Measurements from ENCODE around the gene HMGN4. TPM values are rescaled to one million over a fixed set of nuclear protein-coding genes. Genes with fewer than 3 reads are reported as not detected.

Gene HMGN4
- total and polyA plus RNA-seq, 9 of the 15 experiments (the other 6 are each of a cell fraction or from before 2014, with no cell fraction given), result 35.4 to 134 (median 94.1) TPM

- no TSS peak for BruUV-seq (replicated peaks)
- peak overlapping the region in 1 of 2 experiments; percentile 50; a peak in 3 of 4 replicates for H3K9ac ChIP-seq (ENCODE audit: insufficient read depth in 1 of 2, low read depth in 2 of 2, low read length in 2 of 2)
- TF ChIP-seq, protein P1, sequence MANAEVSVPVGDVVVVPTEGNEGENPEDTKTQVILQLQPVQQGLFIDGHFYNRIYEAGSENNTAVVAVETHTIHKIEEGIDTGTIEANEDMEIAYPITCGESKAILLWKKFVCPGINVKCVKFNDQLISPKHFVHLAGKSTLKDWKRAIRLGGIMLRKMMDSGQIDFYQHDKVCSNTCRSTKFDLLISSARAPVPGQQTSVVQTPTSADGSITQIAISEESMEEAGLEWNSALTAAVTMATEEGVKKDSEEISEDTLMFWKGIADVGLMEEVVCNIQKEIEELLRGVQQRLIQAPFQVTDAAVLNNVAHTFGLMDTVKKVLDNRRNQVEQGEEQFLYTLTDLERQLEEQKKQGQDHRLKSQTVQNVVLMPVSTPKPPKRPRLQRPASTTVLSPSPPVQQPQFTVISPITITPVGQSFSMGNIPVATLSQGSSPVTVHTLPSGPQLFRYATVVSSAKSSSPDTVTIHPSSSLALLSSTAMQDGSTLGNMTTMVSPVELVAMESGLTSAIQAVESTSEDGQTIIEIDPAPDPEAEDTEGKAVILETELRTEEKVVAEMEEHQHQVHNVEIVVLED (CRISPR knock-in tag; IDR thresholded peaks at IDR 0.05), result no peak
- no peak for TF ChIP-seq ZNF695 (CRISPR knock-in tag; IDR thresholded peaks at IDR 0.05)
- TF ChIP-seq ZNF586 (CRISPR knock-in tag; conservative IDR thresholded peaks at IDR 0.05), result no peak
- no peak for TF ChIP-seq ZC3H4 (CRISPR knock-in tag; IDR thresholded peaks at IDR 0.05; ENCODE audit: borderline replicate concordance)
- no peak for TF ChIP-seq ZNF778 (CRISPR knock-in tag; IDR thresholded peaks at IDR 0.05)
- no peak for TF ChIP-seq ZFP30 (CRISPR knock-in tag; IDR thresholded peaks at IDR 0.05; ENCODE audit: borderline replicate concordance)
- TF ChIP-seq VEZF1 (CRISPR knock-in tag; IDR thresholded peaks at IDR 0.05), result peak; percentile 56
- TF ChIP-seq FOSL1 (tag; conservative IDR thresholded peaks at IDR 0.05), result no peak
- TF ChIP-seq CBFA2T3 (IDR thresholded peaks at IDR 0.05), result peak; percentile 85
- peak; percentile 21; the same call in 1 of the 2 replicates for TF ChIP-seq MTA2 (IDR thresholded peaks at IDR 0.05; ENCODE audit: low read depth)
- TF ChIP-seq FIP1L1 (IDR thresholded peaks at IDR 0.05; ENCODE audit: low read depth, low read length, poor library complexity, severe bottlenecking), result no peak
- no peak for TF ChIP-seq MLX (CRISPR knock-in tag; conservative IDR thresholded peaks at IDR 0.05)
- TF ChIP-seq MTA3 (IDR thresholded peaks at IDR 0.05; ENCODE audit: borderline replicate concordance), result no peak
- TF ChIP-seq RBM34 (IDR thresholded peaks at IDR 0.05; ENCODE audit: borderline replicate concordance, insufficient read depth, low read length), result no peak
- no peak for TF ChIP-seq TCF7 (IDR thresholded peaks at IDR 0.05; ENCODE audit: borderline replicate concordance)
- TF ChIP-seq, protein P2, sequence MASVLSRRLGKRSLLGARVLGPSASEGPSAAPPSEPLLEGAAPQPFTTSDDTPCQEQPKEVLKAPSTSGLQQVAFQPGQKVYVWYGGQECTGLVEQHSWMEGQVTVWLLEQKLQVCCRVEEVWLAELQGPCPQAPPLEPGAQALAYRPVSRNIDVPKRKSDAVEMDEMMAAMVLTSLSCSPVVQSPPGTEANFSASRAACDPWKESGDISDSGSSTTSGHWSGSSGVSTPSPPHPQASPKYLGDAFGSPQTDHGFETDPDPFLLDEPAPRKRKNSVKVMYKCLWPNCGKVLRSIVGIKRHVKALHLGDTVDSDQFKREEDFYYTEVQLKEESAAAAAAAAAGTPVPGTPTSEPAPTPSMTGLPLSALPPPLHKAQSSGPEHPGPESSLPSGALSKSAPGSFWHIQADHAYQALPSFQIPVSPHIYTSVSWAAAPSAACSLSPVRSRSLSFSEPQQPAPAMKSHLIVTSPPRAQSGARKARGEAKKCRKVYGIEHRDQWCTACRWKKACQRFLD (CRISPR knock-in tag; IDR thresholded peaks at IDR 0.05), result no peak
- no peak; a peak in 1 of 4 replicates for TF ChIP-seq FOXK2 (conservative IDR thresholded peaks at IDR 0.05 in 1 of 2, IDR thresholded peaks at IDR 0.05 in 1 of 2; ENCODE audit: low read depth in 2 of 2)
- no peak for TF ChIP-seq ZNF584 (CRISPR knock-in tag; IDR thresholded peaks at IDR 0.05; ENCODE audit: low read depth)
Observed at GRCh38 chr6:26576407-26576843, 38.3 kb downstream of the HMGN4 start.

More at GRCh38 chr6:26576407-26576843, 38.3 kb downstream of the HMGN4 start:
- H3K4me2 ChIP-seq (ENCODE audit: insufficient read depth, low read length), result peak overlapping the region; percentile 94
- FAIRE-seq (no peak), ATAC-seq (peak; percentile 5; the same call in 2 of the 3 replicates), DNase-seq (ENCODE audit: extremely low read depth in 1 of 4, low spot score in 3 of 4) (peak in 3 of 4 experiments; percentile 27 to 60 (median 35))
- H3K79me2 ChIP-seq (ENCODE audit: control insufficient read depth, insufficient read depth, low read length), result no peaks in the 10 kb centered on the region
- peak overlapping the region; percentile 34 for H3K4me3 ChIP-seq
- intact Hi-C loops (cut with micrococcal nuclease) (no loop called here), in situ Hi-C loops (cut with MboI) (loop anchor here (10.0 kb wide), 1 partner anchor 242 kb away; no protein-coding TSS in a partner anchor)
- H3K9me3 ChIP-seq (replicated peaks; ENCODE audit: control insufficient read depth, insufficient read depth, low read depth, low read length), result no peaks in the 10 kb centered on the region; the same call in 1 of the 2 replicates
- no peaks in the 10 kb centered on the region for H3K9me1 ChIP-seq (ENCODE audit: control insufficient read depth, insufficient read depth, low read length)
- H3K4me1 ChIP-seq (replicated peaks in 1 of 2; ENCODE audit: control insufficient read depth in 2 of 2, insufficient read depth in 2 of 2, low read length in 2 of 2), result peaks cover 9 to 17% of the 10 kb centered on the region in 2 experiments; a peak in 4 of 5 replicates
- under 1% methylated on average over 7 of the region's 7 CpGs for WGBS (ENCODE audit: insufficient coverage, low coverage, missing lambda C conversion rate)
- H4K20me1 ChIP-seq (replicated peaks; ENCODE audit: control insufficient read depth, insufficient read depth, low read length), result no peaks in the 10 kb centered on the region
- peak overlapping the region; percentile 93 for H2AFZ ChIP-seq (ENCODE audit: low read depth, low read length)
- no peaks in the 10 kb centered on the region for H3K27me3 ChIP-seq (ENCODE audit: control insufficient read depth in 2 of 2, insufficient read depth in 2 of 2, low read length in 2 of 2)
- peak overlapping the region; percentile 63 for H3K27ac ChIP-seq (ENCODE audit: extremely low read depth, low read depth, low read length)
- CTCF ChIA-PET (ENCODE audit: low intra/inter-chr PET ratio), result no interaction called here
- H3K36me3 ChIP-seq (ENCODE audit: control insufficient read depth, insufficient read depth, low read length), result no peaks in the 10 kb centered on the region
- POLR2A ChIA-PET, result interaction anchor here (0.6 to 11.9 kb wide), 11 partner anchors 10 to 1316 kb away, joined by 3 to 141 read pairs (median 3); partner anchors contain the start of gene HMGN4

Measured in K562 (cell line).